GM21825 (cell line): ENCODE measurements around the gene SELP.

Experiments used
- ATAC-seq: cut with Tn5 transposase; IDR thresholded peaks from one replicate; pipeline ENCODE4 v1.9.1; 2021; ENCODE audit warnings: mild to moderate bottlenecking, moderate library complexity; ENCODE audit not compliant: unreplicated experiment

SELP gene

DNA sequence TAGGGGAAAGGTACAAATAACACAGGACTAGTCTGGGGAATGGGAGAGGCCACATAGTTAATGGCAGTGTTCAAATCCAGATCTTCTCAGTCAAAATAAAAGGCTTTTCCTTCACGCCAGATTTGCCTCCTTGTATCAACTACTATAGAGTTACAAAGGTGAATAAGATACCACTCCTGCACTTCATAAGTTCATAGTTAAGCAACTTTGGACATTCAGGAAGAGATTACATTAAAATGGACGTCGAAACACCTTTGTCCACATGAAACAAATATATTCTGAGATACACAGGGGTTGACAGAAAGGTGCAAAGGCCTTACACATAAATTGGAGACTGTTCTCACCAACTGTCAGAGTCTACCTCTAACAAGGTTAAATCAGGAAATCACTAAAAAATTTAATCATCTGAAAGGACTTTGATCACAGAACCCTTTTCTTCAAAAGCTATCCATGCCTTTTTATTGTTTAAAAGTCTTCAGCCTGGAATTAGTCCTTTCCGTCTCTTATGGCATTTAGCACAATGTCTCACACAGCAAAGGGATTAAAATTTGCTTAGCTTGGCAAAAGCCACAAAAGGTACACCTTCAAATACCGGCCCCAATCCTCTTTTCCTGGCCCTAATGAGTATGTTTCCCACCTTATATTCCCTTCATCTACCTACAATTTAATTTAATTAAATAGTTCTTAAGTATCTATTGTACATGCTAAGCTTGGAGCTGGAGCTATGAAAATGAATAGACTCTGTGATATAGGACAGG is 51.8 kb downstream of the SELP start:
- no peak for ATAC-seq

DNA sequence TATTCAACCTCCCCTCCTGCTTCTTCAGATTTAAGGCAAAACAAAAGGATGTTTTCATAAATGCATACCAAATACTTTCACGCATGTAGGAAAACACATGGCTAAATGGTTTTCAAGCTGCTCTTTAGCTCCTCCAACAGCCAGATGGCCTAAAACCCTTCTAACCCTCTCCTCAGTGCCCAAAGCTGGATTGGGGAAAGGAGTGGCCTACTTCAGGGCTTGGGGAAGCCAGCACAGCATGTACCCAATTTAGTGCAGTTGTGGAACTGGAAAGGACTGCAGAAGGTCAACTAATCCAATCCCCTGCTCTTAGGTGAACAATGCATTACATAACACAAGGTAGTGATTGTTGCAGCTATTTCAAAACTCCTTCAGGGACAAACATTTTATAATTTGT is 53.0 kb downstream of the SELP start:
- no peak for ATAC-seq

DNA sequence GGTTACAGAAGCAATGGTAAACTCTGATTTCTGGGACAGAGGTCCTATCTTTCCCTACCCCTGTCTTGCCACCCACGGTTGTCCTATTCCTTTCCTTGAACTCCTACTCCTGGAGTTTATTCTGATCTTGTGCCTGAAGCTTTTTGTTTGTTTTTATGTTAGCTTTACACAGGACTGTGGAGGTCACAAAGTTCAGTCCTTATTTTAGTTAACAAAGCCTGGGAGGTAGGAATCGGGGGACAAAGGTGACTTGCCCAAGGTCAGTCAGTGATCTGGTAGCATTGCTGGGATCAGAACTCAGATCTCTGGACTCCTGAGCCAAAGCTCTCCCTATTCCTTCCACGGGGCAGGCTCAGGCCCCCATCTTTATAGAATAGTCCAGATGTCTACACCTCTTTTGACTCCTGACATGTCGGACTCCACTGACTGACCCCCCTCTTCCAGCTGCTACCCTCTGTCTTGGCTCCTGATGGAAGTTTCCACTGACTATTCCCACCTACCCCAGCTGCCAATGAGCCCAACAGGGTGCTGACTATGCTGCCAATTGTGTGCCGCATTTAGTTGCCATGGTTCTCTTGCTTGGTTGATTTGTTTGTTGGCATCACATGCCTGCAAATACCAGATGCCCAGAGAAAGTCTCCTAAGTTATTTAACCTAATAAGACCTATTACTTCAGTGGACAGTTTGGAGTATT is 53.5 kb downstream of the SELP start:
- no peak for ATAC-seq

DNA sequence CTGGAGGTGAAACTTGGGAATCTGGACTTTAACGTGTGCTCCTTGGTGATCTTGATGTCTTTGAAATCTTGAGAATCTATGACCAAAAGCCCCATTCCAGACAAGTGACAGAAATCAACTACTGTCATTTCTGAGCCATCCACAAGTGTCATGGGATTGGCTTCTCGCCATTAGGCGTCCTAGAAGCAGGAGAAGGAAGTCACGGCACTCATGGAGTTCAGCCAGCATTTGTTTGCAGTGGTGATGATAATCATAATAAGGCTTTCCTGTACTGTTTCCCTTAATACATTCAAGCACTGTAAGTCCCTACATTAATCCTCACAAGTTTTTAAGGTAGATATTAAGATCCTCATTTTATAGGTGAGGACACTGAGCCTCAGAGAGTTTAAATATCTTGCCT is 55.6 kb downstream of the SELP start:
- ATAC-seq = no peak

DNA sequence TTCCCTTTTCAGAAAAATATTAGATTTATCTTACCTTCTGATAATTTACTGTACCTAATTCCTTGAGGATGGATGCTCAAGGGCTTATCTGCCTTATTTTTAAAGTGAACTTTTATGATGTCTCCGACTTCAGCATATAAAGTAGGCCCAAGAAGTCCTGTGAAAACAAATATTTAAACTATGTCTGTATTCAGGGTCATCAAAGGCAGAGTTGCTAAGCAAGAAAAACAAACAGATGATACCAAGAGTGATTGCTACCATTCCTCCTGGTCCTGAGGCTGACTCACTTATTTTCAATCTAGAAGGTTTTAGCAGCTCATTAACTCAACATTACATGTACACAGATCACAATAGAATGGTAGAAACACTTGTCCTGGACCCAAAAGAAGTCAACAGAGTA is 57.7 kb downstream of the SELP start:
- no peak for ATAC-seq

DNA sequence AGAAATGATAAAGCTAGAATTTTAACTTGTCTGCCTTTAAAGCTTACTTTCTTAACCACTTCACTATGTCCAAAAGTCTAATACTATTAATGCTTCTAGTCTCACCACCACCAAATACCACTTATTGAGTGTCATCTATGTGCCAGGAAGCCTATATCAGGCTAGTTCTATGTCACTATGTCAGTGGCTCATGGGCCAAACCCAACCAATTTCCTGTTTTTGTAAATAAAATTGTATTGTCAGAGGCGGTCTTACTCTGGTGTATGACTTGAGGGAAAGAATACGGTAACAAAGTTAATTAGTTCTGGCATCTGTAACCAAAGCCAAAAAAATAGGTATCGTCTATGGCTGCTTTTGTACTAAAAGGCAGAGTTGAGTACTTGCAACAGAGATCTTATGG is 58.5 kb downstream of the SELP start:
- no peak for ATAC-seq

DNA sequence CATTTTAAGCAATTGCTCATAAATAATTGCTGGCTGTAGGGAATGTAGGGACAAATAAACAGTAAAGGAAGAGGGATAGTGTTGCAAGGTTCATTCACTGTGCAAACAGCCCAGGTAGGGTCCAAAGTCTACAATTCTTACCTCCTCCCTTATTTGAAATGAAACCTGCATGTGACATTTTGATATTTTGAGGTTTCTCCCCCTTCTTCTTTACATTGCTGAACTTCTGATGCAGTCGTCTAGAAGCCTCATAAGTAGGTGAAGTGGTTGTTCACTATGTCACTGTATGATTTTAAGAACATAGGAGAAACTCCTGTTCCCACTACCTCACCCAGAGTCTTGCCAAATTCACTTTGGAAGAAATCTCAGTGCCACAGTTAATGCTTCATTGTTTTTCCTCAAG is 59.8 kb downstream of the SELP start:
- no peak for ATAC-seq

DNA sequence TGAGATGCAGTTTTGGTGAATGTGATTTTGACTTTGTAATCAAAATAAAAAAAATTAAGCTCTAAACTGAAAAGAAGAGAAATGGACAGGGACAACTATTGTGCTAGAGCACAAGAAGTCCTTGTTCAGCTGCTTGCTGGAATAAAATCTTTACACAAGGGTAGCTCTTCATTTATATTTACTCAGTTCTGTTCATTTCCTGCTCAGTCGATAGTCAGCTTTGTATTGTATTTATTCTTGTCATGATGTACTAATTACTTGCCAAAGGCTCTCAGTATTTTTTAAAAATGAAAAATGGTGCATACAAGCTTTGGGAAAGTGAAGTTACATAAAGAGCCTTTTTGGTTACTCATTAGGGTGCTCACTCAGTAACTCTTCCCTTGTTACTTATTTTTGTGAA is 61.4 kb downstream of the SELP start:
- no peak for ATAC-seq

DNA sequence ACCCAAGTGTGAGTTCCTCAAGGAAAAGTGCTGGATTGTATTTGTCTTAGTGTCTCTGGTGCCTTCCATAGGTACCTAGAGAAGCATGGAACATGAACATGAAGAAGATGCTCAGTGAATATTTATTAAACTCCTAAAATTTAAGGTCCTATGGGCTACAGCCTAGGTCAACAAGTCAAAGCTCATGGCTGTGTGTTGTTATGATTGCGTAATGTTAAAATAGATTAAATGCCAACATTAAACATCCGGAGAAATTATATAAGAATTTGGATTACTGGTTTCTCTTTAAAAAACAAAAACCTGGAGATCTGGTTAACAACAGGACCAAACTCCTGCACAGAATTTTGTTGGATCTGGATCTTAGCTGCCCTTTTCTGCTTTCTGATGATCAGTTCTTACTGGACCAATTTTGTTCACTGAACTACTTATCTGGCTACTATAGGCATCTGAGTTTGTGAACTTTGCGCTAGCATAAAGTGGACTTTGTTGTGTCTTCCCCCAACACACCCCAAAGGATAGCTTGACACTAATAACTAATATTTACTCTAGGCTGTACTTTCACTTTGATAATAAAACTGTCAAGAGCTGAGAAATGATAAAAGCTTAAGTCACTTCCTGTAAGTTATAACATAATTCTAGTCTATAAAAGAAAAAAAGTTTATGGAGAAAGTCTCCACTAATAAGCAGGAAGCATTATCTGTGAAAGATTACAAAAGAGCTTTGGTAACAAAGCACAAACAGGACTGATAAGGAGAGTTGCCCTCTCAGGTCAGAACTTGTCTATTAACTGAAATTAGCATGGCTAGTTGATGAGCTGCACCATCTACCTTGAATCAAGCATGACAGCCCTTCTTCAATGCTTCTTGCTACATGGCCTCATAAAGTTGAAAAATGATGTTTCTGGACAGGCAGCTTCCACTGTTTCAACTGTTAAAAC is 64.3 kb downstream of the SELP start:
- no peak for ATAC-seq

DNA sequence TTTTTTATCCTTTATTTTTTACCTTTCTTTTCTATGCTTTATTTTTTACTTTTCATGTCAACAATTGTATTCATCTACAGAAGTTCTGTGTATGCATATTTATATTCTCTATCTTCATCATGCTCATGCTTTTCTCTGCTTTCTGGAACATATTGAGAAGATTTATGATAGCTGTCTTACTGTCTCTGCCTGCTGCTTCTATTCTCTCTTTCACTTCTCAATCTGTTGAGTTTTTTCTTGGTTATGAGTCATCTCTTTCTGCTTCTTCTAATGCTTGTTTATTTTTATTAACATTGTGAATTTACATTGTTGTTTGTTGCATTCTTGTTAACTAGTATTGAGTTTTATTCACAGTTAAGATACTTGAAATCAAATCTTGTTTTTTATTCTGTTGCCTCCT is 66.3 kb downstream of the SELP start:
- ATAC-seq = no peak

DNA sequence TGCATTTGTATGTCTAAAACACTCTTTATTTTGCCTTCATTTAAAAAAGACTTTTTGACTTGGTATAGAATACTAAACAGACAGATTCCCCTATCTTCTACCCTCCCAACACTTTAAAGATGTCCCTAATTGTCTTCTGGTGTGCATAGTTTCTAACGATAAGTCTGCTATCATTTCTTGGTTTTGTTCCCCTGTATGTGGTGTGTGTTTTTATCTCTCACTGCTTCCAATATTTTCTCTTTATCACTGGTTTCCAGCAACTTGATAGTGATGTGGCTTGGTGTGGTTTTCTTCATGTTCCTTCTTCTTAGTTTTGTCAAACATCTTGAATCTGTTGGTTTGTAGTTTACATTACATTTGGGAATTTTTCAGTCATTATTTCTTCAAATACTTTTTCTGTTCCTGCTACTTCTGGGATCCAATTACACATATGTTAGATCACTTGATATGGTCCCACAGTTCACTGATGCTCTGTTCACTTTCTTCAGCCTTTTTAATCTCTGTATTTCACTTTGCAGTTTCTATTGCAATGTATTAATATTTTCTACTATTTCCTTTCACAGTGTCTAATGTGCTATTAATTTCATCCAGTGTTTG is 66.8 kb downstream of the SELP start:
- no peak for ATAC-seq

DNA sequence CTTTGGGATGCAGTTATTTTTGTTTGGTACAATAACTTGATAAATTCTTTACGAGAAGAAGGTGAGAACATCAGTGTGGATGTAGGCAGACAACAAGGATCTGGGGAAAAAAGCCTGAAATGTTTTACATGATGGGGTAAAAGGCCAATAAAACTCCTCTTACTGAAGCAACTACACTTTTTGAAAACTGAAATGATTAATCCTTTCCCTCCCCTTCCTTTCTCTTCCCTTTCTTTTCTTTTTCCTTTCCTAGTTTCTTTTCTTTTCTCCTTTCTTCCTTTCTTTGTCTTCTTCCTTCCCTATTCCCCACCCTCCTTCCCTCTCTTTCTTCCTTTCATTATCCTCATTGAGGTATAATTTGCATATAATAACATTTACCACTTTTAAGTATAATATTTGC is 68.2 kb downstream of the SELP start:
- no peak for ATAC-seq

DNA sequence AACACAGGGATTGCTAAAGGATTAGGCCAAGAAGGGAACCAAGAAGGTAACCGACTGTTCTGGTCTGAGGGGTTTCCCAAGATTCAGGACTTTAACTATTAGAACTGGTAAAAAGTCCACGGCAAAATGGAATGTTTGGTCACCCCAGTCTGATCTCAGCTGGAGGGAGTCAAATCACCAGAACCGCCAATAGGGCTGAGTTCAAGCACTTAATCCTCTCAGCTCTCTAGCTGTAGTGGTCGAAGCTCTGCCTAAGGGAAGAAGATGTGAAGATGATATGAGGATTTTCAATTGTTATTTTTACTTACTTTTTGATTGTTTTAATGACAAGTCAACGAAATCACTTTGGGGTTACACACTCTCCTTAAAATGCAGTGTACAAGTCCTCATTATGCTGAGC is 72.8 kb downstream of the SELP start:
- no peak for ATAC-seq

DNA sequence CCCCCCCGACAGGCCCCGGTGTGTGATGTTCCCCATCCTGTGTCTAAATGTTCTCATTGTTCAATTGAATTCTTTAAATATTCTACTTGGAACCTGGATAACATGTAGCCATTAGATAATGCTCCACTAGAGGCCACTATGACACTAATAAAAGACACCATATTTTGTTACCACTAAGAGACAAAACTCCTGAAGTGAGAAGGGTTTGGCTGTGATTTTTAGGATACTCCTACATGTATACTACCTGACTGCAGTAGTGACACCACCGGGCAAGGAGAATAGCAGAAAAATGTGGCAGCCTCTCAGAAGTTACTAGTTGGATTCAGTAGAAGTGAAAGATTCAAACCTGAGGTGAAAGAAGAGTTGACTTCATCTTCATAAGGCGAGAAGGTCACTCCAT is 79.6 kb downstream of the SELP start:
- ATAC-seq = no peak

DNA sequence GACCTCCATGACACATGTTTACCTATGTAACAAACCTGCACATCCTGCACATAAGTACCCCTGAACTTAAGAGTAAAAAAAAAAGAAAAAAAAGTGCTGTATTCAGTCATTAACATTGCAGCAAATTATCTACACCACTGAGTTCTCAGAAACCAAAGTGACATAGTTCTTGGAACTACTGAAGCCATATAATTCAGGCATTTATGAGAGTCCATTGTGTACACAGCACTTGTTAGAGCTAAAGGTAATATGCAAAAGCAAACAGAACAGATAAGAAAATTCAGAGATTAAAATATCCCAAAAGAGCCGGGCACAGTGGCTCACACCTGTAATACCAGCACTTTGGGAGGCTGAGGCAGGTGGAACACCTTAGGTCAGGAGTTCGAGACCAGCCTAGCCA is 81.6 kb downstream of the SELP start:
- ATAC-seq = no peak

DNA sequence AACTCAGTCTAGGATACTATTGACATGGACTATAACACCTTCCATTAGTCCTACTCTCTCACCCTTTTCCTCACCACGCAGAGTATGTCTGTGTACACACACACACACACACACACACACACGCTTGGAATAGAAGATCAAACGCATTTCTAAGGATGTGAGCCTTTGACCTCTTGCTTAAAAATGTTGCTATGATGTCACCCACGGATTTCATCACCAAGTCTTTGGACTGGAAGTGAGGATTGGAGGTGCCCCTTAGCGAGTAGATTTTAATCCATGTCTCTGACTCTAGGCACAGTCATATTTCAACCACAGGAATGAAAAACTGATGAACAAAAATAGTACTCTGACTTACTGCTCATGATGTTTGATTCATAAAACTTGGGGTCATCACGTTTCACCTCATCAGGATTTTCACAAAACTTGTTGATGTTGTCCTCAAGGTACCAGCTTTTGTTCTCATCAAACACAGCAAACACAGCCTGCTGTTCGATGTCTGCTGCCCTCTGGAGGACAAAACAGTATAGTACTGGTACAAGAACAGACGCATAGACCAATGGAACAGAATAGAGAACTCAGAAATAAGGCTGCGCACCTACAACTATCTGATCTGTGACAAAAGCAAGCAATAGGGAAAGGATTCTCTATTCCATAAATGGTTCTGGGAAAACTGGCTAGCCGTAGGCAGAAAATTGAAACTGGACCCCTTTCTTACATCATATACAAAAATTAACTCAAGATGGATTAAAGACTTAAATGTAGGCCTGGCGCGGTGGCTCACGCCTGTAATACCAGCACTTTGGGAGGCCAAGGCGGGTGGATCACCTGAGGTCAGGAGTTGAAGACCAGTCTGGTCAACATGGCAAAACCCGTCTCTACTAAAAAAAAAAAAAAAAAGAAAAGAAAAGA is 83.6 kb downstream of the SELP start:
- no peak for ATAC-seq

DNA sequence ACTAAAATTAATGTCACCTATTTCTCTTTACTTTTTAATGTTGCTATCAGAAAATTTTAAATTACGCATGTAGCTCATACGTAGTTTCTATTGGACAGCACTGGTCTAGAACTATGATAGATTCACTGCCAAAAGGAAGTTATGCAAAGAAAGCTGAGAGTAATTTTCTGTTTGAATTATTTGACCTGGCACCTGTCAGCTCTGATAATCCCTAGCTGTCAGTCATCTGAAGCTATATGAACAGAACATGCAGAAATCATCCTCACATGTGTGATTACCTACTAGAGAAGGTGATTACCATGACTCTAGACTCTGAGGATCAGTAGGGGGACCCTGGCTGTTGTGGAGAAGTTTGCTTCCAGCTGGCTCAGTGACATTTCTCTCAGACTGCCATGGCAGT is 84.5 kb downstream of the SELP start:
- no peak for ATAC-seq

DNA sequence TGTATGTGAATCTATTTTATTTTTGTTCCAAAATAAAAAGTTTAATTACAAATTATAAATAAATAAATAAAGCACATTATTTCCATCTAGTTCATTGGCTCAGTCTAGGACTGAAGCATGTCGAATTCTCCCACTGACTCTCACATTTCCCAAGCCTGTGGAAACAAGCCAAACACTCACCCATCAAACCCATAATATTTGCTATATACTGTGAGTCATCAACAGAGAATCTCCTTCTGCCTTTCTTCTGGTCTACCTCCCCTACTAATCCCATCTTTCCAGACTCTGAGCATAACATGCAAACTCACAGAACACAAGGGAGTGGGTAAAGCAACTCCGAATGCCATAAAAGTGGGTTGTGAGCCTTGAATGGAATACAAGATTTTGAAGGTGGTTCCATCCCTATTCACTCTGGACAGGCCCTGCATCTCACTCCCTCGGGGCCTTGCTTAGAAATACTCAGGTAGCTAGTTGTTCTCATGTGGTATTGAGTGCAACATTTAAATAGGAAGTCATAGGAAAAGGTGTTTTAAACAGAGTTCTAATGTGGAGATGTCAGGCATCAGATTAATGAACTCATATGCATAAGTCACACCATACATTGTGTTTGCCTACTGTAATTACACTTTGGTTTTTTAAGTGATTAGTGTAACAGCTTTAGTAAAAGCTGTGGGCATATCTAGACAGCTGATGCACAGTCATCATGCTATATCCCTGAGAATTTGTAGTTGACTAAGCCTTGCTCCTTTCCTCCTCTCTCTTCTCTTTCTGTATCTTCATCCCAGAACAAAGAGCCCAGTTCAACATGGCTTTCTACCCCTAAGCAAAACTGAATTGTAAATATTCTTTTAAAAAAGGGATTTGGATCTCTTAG is 90.7 kb downstream of the SELP start:
- no peak for ATAC-seq
